ENCODE measurements around the gene AHNAK2. TPM values are rescaled to one million over a fixed set of nuclear protein-coding genes. Genes with fewer than 3 reads are reported as not detected.

AHNAK2 gene
- total and polyA plus RNA-seq, 3 donors from 2014 or later, result 10.8 to 15.1 (median 12.8) TPM

DNA sequence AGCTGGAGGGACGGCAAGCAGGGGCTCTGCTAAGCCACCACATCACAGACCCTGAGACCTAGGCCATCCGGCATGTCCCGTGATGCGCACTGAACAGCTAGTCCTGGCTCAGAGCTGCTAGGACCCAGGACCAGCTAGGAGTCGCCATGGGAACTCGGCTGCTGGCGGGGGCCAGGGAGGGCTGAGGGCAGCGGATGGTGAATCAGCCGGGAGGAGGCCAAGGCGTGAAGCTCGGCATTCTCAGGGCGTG, 5.1 kb downstream of the AHNAK2 start:
- TF ChIP-seq, protein P1, sequence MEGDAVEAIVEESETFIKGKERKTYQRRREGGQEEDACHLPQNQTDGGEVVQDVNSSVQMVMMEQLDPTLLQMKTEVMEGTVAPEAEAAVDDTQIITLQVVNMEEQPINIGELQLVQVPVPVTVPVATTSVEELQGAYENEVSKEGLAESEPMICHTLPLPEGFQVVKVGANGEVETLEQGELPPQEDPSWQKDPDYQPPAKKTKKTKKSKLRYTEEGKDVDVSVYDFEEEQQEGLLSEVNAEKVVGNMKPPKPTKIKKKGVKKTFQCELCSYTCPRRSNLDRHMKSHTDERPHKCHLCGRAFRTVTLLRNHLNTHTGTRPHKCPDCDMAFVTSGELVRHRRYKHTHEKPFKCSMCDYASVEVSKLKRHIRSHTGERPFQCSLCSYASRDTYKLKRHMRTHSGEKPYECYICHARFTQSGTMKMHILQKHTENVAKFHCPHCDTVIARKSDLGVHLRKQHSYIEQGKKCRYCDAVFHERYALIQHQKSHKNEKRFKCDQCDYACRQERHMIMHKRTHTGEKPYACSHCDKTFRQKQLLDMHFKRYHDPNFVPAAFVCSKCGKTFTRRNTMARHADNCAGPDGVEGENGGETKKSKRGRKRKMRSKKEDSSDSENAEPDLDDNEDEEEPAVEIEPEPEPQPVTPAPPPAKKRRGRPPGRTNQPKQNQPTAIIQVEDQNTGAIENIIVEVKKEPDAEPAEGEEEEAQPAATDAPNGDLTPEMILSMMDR (IDR thresholded peaks at IDR 0.05), result no peak
- TF ChIP-seq POLR2A (IDR thresholded peaks at IDR 0.05), result no peak
- H3K4me1 ChIP-seq, result peaks cover 25% of the 10 kb centered on the region
- no peaks in the 10 kb centered on the region for H3K27me3 ChIP-seq
- peak overlapping the region in 1 of 2 donors; percentile 56 for H3K27ac ChIP-seq
- WGBS, 2 donors, result 66% methylated on average over 12 of the region's 12 CpGs; no CpG with 5 or more reads in 1 of the 2 donors
- H3K4me3 ChIP-seq, result no peak overlapping the region
- H3K36me3 ChIP-seq (ENCODE audit: low read depth, missing control alignments), result no peaks in the 10 kb centered on the region
- DNase-seq, result peak; percentile 35
- no peaks in the 10 kb centered on the region for H3K9me3 ChIP-seq
- intact Hi-C loops (cut with DNase I; ENCODE audit: low total_unique reads), result loop anchor here (10.0 kb wide), 1 partner anchor 52 kb away; the partner anchor contains the start of gene CDCA4

DNA sequence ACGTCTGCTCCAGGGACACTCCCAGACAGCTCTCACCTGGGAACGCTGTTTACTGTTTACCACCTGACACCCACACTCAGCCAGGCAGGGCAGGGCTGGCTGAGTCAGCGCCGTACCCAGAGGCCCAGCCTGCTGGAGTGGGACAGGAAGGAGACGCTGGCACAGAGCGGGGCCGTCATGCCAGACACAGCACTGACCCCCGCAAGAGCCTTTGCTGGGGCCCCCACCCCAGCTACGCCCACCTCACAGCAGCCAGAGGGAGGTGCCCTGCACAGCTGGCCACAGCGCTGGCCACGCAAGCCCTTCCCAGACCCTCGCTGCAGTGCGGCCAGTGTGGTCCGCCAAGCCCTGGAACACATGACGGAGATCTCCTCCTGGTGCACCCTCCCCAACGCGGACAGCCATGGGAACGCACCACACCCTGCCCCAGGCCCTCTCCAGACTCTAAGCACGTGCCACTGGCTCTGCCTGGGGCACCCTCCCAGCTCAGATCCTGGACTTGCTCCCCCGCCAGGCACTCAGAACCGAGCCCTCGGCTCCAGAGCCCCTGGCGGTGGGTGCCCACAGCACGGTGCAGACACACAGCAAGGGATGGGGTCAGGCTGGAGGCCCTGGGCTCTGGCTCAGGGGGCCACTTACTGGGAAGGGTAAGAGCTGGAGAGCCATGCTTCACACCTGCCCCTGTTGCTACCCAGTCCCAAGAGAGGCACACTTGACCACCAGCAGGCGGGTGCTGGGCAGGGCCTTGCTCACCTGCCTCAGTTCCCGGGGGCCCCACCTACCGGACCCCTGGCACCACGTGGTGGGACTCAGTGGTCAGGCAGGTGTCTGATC, 5.7 kb downstream of the AHNAK2 start:
- intact Hi-C loops (cut with DNase I; ENCODE audit: low total_unique reads), result loop anchor here (10.0 kb wide), 1 partner anchor 52 kb away; the partner anchor contains the start of gene CDCA4
- no peak for DNase-seq
- Histone ChIP-seq H3K27ac (peak overlapping the region in 1 of 2 donors; percentile 56), H3K36me3 (ENCODE audit: low read depth, missing control alignments) (no peaks in the 10 kb centered on the region), H3K27me3 (no peaks in the 10 kb centered on the region), H3K4me1 (peaks cover 28% of the 10 kb centered on the region), H3K9me3 (no peaks in the 10 kb centered on the region), H3K4me3 (no peak overlapping the region)
- 95 to 100% methylated on average over 2 to 23 of the region's 28 CpGs for WGBS, 2 donors
- TF ChIP-seq, protein P1 (IDR thresholded peaks at IDR 0.05), result no peak
- TF ChIP-seq POLR2A (IDR thresholded peaks at IDR 0.05), result no peak

DNA sequence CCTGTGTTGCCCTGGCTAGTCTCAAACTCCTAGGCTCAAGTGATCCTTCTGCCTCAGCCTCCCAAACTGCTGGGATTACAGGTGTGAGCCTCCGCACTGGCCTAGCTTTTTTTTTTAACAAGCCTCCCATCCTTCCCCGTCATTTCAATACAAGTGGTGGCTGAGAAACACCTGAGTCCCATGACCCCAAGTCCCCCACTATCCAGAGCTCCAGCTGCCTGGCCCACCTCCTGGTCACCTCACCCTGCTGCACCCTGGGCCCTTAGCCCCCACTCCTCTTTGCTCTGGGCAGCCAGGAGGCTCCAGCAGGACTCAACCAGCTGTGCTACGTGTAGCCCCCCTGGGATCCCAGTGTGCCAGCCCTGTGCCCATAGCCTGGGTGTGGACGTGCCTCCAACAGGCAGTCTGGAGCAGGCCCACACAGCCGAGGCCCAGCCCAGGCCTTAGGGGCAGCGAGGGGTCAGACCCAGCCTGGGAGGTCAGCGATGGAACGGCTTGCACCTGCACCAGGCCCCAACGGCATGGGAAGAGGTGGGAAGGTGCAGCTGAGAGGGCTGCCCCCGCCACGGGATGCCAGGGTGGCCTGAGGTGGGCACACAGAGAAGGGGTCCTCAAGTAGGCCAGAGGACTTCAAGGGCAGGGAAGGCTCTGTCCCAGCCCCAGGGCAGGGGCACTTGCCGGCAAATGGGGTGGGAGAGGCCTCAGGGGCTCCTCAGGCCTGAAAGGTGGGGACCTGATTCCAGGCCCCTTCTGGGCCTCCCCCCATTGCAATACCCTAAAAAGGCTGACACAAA, 6.5 kb downstream of the AHNAK2 start:
- H3K27me3 ChIP-seq, result no peaks in the 10 kb centered on the region
- H3K9me3 ChIP-seq, result no peaks in the 10 kb centered on the region
- WGBS, 2 donors, result 90 to 98% methylated on average over 7 to 12 of the region's 12 CpGs
- H3K36me3 ChIP-seq (ENCODE audit: low read depth, missing control alignments), result no peaks in the 10 kb centered on the region
- no peak for DNase-seq
- H3K4me3 ChIP-seq, result no peak overlapping the region
- TF ChIP-seq, protein P1 (IDR thresholded peaks at IDR 0.05), result no peak
- TF ChIP-seq POLR2A (IDR thresholded peaks at IDR 0.05), result no peak
- peak overlapping the region in 1 of 2 donors; percentile 50 for H3K27ac ChIP-seq
- intact Hi-C loops (cut with DNase I; ENCODE audit: low total_unique reads), result loop anchor here (10.0 kb wide), 1 partner anchor 53 kb away; the partner anchor contains the start of gene CDCA4
- peaks cover 27% of the 10 kb centered on the region for H3K4me1 ChIP-seq

DNA sequence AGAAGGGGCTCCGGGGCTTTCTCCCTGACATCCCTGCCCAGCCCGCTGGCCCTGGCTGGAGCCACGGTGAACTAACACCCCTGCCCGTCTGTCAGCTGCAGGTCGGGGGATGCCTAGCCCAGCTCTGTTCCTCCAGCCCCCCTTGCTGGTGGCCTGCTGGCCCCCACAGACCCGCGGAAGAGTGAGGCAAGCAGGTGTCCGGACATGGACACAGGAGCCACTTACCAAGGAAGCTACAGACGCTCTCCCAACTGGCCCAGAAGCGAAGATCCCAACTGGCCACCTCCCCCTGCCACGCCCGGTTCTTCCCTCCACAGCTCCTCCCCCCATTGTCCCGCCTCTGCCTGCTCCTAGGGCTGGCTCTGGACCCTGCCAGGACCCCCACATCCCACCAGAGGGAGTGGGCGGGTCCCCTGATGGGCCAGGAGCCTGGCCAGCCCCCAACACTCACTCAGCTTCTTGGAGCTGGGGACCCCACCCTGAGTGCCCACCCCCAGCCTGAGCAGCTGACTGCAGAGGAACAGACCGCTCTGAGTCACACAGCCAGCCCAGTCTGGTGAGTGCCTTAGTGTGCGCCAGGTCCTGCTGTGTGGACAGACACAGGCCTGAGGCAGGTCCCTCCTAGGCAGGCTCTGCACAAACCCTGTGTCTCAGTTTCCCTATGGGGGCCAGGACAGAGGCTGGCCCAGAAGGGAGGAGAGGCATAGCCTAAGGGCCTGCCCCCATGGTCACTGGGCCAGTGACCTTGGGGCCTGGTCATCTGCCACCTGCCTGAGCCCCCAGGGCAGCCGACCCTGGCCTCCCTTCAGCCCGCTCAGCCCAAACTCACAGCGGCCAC, 7.7 kb downstream of the AHNAK2 start:
- H3K27me3 ChIP-seq, result no peaks in the 10 kb centered on the region
- WGBS, 2 donors, result 85 to 88% methylated on average over 8 to 16 of the region's 19 CpGs
- H3K4me1 ChIP-seq, result peaks cover 27% of the 10 kb centered on the region
- no peak overlapping the region for H3K4me3 ChIP-seq
- TF ChIP-seq, protein P1 (IDR thresholded peaks at IDR 0.05), result no peak
- TF ChIP-seq POLR2A (IDR thresholded peaks at IDR 0.05), result no peak
- intact Hi-C loops (cut with DNase I; ENCODE audit: low total_unique reads), result loop anchor here (10.0 kb wide), 1 partner anchor 54 kb away; the partner anchor contains the start of gene CDCA4
- H3K36me3 ChIP-seq (ENCODE audit: low read depth, missing control alignments), result no peaks in the 10 kb centered on the region
- DNase-seq, result no peak
- H3K27ac ChIP-seq, result peak overlapping the region in 1 of 2 donors; percentile 50
- H3K9me3 ChIP-seq, result no peaks in the 10 kb centered on the region

Data from testis (tissue), 3 donors.